Measurements from ENCODE around the gene TRAIP.
A peak's percentile ranks its signal among the peaks of the same experiment; 100 is the strongest.

TRAIP gene

DNA sequence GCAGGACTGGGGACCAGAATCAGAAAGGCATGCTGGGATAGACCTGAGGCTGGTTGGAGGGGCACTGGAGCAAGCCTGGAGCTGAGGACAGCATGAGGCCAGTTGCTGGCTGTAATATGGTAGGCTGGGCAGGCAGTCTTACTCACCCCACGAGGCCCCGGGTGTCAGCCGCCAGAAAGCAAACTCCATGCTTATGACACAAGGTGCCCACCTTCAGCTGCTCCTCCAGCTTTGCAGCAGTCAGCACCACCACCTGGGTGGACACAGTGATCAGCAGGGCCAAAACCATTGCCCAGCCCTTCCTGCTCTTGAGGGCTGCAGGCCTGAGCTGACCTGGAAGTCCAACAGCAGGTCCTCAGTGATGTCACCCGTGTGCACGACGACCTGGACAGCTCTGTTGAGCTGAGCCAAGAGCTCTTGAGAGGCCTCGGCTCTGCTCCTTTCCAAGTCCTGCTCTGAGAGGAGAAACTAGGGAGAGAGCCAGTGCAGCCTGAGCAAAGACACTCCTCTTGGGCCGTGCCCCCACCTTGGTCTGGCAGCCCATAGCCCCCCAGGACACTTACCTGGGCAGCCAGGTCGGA lies 43.4 kb downstream of the TRAIP start:
- Mint-ChIP-seq H3K36me3 (ENCODE audit: low read depth) (peaks cover 28% of the 10 kb centered on the region), H3K4me3 (peak overlapping the region; percentile 96), H3K27ac (peak overlapping the region; percentile 92), H3K4me1 (ENCODE audit: low read depth) (peaks cover 22% of the 10 kb centered on the region), H3K27me3 (ENCODE audit: low read depth) (no peaks in the 10 kb centered on the region), H3K9me3 (no peaks in the 10 kb centered on the region)

DNA sequence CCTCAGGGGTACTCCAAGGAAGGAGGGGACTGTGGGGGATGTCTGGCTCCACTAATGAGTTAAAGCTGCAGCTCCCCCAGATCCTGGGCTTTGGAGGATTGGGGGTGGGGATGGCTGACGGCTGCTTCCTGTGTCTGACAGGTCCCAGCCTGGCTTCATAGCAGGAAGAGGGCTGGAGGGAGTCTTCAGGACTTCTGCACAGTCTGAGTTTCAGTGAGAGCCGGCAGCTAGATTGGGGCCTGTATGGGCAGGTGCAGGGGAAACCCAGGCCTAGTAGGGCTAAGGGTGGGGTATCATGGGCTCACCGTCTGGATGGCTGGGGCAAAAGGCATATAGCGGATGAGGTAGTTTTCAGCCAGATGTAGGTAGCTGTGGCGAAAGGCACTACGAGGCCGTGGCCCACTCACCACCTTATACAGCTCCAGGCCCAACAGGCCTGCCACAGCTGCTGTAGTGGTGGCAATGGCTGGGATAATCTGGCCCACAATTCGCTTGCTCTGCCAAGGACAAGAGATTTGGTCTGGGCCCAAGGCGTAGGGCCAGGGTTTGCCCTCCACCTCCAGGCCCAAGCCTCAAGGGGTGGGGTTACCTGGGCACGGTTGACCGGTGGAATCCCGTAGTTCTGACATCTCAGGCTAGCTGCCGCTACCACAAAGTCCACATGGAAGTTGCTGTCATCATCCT lies 48.8 kb downstream of the TRAIP start:
- Mint-ChIP-seq H3K36me3 (ENCODE audit: low read depth) (peaks cover 32% of the 10 kb centered on the region), H3K4me1 (ENCODE audit: low read depth) (peaks cover 22% of the 10 kb centered on the region), H3K27ac (peak overlapping the region; percentile 29), H3K9me3 (no peaks in the 10 kb centered on the region), H3K27me3 (ENCODE audit: low read depth) (peaks cover 4% of the 10 kb centered on the region), H3K4me3 (no peak overlapping the region)

DNA sequence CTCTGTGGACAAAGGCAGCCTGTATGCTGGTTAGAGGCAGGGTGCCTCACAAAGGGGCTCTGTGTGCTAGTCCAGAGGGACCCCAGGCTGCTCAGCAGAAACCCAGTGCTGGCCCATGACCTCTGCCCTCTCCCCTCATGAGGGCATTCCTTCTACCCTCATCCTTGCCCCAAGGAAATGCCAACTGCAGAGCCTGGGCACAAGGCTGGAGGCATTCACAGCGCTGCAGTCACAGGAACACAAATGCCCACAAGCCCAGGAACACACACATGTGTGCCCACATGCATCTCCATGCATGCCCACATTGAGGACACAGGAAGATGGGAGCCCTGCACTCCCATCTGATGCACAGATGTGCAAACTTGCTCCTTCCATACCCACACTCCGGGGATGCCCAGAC lies 49.5 kb downstream of the TRAIP start:
- no peaks in the 10 kb centered on the region for H3K9me3 Mint-ChIP-seq
- peaks cover 11% of the 10 kb centered on the region for H3K27me3 Mint-ChIP-seq (ENCODE audit: low read depth)
- peaks cover 21% of the 10 kb centered on the region for H3K4me1 Mint-ChIP-seq (ENCODE audit: low read depth)
- H3K36me3 Mint-ChIP-seq (ENCODE audit: low read depth), result peaks cover 31% of the 10 kb centered on the region
- no peak overlapping the region for H3K27ac Mint-ChIP-seq
- H3K4me3 Mint-ChIP-seq, result no peak overlapping the region

DNA sequence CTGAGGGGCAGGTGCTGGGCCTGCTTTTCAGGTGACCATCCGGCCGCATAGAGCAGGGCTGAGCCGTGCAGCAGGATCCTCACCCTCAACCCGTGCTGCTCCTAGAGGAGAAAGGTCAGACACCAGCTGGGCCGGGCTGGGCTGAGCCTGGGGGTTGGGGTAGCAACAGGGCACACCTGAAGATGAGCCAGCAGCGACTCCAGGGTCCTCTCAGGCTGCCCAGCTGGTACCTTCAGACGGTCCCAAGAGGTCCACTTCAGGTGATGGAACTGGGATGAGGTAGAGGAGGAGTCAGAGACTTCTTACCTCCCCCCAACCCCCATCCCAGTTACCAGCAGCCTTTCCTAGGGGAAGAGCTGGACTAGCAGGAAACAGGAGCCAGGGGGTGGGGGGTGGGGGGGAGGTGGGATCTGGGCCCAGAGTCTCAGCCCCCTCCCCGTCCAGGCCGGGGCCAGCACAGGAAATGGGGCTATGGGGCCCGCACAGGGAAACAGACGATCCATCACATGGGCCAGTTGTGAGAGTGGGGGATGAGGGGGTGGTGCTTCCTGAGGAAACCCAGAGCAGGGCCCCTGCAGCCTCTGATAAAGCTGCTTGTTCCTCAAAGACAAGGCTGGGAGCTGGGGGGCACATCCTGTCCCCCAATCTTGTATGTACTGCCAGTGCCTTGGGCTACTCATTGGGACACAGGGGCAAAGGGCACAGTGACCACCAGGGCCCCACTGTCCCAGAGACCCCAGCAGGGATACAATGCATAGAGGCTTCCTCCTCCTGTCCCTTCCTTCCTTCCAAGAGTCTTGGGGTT lies 50.3 kb downstream of the TRAIP start:
- Mint-ChIP-seq H3K27me3 (ENCODE audit: low read depth) (peaks cover 19% of the 10 kb centered on the region), H3K4me1 (ENCODE audit: low read depth) (peaks cover 18% of the 10 kb centered on the region), H3K9me3 (no peaks in the 10 kb centered on the region), H3K4me3 (no peak overlapping the region), H3K36me3 (ENCODE audit: low read depth) (peaks cover 25% of the 10 kb centered on the region), H3K27ac (no peak overlapping the region)

DNA sequence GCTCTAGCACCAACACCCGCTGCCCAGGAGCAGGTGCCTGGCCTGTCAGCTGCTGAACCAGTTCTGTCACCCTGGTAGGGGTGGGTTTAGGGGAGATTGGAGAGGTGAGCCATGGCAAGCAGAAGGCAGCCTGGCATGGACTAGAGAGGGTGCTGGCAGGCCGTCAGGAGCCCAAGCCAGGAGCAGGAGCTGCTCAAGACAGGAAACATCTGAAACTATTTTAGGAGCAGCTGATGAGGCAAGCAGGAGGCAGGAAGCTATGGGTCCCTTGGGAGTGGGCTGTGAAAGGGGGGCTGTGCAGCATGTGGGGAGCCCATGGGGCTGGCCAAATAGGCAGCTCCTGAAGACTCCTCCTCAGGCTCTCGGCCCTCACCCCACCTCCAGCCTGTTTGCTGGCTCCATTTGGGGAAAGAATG lies 51.0 kb downstream of the TRAIP start:
- Mint-ChIP-seq H3K4me1 (ENCODE audit: low read depth) (peaks cover 17% of the 10 kb centered on the region), H3K27me3 (ENCODE audit: low read depth) (peaks cover 21% of the 10 kb centered on the region), H3K27ac (no peak overlapping the region), H3K9me3 (no peaks in the 10 kb centered on the region), H3K36me3 (ENCODE audit: low read depth) (peaks cover 23% of the 10 kb centered on the region), H3K4me3 (no peak overlapping the region)

DNA sequence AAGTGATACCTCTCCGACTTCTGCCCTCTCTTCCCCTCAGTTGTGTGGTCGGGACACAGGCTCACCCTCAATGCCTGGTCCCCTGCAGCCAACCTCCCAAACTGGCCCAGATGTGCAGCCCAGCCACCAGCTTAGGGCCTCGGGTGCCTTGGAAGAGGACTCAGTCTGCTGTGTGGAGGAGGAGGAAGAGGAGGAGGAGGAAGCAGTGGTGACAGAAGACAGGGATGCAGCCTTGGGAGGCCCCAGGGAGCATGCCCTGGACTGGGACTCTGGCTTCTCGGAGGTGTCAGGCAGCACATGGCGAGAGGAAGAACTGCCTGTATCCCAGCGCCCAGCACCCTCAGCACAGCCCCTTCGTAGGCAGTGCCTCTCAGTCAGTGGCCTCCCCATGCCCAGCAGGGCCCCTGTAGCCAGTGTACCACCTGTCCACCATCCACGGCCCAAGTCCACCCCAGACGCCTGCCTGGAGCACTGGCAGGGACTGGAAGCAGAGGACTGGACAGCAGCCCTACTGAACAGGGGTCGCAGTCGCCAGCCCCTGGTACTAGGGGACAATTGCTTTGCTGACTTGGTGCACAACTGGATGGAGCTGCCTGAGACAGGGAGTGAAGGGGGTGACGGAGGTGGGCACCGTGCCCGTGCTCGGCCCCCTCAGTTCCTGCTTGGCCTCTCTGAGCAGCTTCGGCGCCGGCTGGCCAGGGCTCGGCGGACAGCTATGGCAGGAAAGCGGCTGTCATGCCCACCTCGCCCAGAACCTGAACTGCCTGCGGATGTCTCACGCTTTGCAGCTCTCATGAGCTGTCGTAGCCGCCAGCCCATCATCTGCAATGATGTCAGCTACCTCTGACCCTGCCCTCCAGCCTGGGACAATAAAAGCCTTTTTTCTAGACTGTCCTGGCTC lies 52.0 kb downstream of the TRAIP start:
- Mint-ChIP-seq H3K27ac (peak overlapping the region; percentile 59), H3K36me3 (ENCODE audit: low read depth) (peaks cover 14% of the 10 kb centered on the region)

DNA sequence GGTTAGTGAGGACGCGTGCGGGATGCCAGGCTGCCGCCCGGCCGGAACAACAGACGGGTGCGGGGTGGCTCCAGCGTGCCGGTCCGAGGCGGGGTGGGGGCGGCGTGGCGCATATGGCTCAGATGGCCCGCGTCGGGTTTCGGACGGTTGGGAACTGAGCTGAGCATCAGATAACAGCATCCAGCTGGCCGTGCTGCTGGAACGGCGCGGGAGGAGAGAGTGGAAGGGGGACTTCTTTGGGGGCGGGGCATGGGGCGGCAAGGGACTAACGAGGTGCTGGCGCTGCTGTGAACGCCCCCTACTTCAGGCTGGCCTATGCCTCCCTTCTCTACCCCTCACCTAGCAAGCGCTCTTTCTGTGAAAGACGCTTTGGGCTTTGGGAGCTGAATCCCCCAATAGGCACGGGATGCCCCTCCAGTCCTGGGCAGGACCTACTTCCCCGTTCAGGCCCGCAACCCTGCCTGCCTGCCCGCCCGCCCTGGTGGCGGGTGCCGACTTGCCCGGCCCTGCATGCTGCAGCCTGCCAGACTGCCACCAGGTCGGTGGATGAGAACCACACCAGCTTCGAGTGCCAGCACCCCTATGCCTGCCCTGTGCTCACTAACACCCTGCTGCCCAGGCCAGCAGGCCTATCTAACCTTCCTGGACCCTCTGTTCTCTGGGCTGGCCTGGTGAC lies 52.8 kb downstream of the TRAIP start:
- Mint-ChIP-seq H3K4me1 (ENCODE audit: low read depth) (peaks cover 15% of the 10 kb centered on the region), H3K9me3 (no peaks in the 10 kb centered on the region), H3K36me3 (ENCODE audit: low read depth) (peaks cover 10% of the 10 kb centered on the region), H3K27ac (peak overlapping the region; percentile 59), H3K4me3 (peak overlapping the region; percentile 56), H3K27me3 (ENCODE audit: low read depth) (peaks cover 21% of the 10 kb centered on the region)

More for the DNA sequence above, 52.0 kb downstream of the TRAIP start:
- Mint-ChIP-seq H3K4me1 (ENCODE audit: low read depth) (peaks cover 15% of the 10 kb centered on the region), H3K27me3 (ENCODE audit: low read depth) (peaks cover 21% of the 10 kb centered on the region), H3K9me3 (no peaks in the 10 kb centered on the region), H3K4me3 (peak overlapping the region; percentile 56)

DNA sequence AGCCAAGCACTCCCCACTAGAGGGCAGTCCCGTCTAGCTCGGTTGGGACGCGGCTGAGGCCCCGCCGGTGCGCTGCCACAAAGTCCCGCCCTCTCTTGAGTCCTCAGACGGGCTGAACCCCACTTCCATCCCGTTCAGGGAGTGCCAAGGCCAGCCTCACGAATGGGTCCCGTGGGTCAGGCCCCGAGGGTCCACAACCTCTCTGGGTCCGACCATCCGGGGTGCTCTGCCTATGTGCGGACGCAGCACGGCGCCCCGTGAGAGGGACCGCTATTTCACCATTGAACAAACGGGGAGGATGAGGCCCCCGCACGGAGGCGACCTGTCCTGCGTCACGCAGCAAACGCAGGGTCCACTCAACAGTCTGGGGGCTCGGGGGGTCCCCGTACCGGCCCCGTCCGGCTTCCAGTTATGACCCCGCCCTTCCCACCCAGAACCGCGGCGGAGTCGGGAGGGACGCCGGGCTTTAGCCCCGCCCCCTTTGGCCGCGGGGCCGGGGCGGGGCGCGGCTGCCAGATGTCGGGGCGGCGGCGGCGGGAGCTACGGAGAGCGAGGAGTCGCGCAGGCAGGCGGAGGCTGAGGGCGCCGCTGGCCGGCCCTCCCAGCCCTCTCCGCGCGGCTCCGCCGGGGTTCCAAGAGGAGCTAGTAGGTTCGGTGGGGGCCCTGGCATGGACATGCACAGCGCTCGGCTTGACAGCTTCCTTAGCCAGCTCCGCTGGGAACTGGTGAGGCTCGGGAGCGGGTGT lies 53.5 kb downstream of the TRAIP start, which contains the start of gene INKA1:
Gene INKA1 (plus strand): TSS at position 543 of the 746 bp plus-strand sequence. CDS start 132 bp downstream, at position 675.
- peaks cover 21% of the 10 kb centered on the region for H3K27me3 Mint-ChIP-seq (ENCODE audit: low read depth)
- H3K27ac Mint-ChIP-seq, result peak within 1 kb of the TSS; percentile 80
- no peaks in the 10 kb centered on the region for H3K9me3 Mint-ChIP-seq
- H3K4me1 Mint-ChIP-seq (ENCODE audit: low read depth), result peaks cover 15% of the 10 kb centered on the region
- peak within 1 kb of the TSS; percentile 84 for H3K4me3 Mint-ChIP-seq
- peaks cover 5% of the 10 kb centered on the region for H3K36me3 Mint-ChIP-seq (ENCODE audit: low read depth)

DNA sequence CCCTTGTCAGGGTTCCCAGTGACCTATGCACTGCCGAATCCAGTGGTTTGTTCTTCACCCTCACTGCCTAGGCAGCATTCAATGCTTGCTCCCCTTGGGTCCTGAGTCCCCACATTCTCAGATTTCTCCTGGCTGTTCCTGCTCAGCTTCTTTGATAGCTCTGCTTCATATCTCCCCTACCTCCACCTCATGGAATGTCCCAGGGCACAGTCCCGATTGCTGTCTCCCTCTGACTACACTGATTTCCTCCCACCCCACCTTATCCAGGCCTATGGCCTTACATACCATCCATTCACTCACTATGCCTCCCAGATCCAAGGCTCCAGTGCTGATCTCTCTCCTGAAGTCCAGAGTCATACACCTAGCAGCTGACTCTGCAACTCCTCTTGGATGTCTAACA lies 55.2 kb downstream of the TRAIP start:
- peaks cover 13% of the 10 kb centered on the region for H3K4me1 Mint-ChIP-seq (ENCODE audit: low read depth)
- no peaks in the 10 kb centered on the region for H3K9me3 Mint-ChIP-seq
- no peak overlapping the region for H3K27ac Mint-ChIP-seq
- peak overlapping the region; percentile 7 for H3K4me3 Mint-ChIP-seq
- H3K36me3 Mint-ChIP-seq (ENCODE audit: low read depth), result peaks cover 5% of the 10 kb centered on the region
- H3K27me3 Mint-ChIP-seq (ENCODE audit: low read depth), result peaks cover 21% of the 10 kb centered on the region

DNA sequence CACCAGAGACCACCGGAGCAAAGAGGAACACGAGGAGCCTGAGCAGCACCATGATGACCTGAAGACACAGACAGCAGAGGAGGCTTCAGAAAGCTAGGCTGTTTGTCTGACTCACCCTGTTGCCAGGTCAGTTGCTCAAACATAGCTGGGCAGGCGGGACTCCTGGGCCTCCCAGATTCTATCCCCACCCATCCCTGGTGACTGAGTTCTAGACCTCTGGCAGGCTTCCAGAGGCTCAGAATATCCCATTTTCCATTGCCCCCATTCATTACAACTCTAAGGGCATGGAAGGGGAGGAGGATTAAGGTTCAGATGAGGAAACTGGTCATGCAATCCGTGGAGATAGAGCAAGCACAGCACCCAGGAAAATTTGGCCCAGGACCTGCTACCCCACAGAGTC lies 56.6 kb downstream of the TRAIP start, which contains the start of gene CDHR4:
Gene CDHR4 (minus strand): TSS at position 113 of the 400 bp plus-strand sequence. CDS start 61 bp downstream, at position 52.
- Mint-ChIP-seq H3K36me3 (ENCODE audit: low read depth) (no peaks in the 10 kb centered on the region), H3K27me3 (ENCODE audit: low read depth) (peaks cover 21% of the 10 kb centered on the region), H3K9me3 (no peaks in the 10 kb centered on the region), H3K27ac (no peak within 1 kb of the TSS), H3K4me1 (ENCODE audit: low read depth) (peaks cover 7% of the 10 kb centered on the region), H3K4me3 (no peak within 1 kb of the TSS)

DNA sequence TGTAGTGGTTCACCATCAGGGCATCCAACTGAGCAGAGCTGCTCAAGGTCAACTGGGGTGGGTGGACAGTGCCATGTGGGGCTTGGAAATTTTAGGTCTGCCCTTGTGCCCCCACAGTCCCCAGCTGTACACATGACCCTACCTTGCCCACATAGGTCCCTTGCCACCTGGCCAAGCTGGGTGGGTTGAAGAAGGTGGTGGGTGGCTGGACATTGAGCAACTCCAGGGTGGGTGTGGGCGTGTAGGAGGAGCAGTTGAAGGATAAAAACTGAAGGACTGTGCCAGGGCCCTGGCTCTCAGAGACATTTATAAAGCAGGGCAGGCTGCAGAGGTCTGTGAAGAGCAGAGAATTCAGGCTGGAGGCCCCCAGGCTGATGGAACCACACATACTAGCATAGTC lies 57.3 kb downstream of the TRAIP start:
- no peak overlapping the region for H3K4me3 Mint-ChIP-seq
- H3K36me3 Mint-ChIP-seq (ENCODE audit: low read depth), result no peaks in the 10 kb centered on the region
- H3K4me1 Mint-ChIP-seq (ENCODE audit: low read depth), result peaks cover 7% of the 10 kb centered on the region
- no peaks in the 10 kb centered on the region for H3K9me3 Mint-ChIP-seq
- no peak overlapping the region for H3K27ac Mint-ChIP-seq
- H3K27me3 Mint-ChIP-seq (ENCODE audit: low read depth), result peaks cover 20% of the 10 kb centered on the region

DNA sequence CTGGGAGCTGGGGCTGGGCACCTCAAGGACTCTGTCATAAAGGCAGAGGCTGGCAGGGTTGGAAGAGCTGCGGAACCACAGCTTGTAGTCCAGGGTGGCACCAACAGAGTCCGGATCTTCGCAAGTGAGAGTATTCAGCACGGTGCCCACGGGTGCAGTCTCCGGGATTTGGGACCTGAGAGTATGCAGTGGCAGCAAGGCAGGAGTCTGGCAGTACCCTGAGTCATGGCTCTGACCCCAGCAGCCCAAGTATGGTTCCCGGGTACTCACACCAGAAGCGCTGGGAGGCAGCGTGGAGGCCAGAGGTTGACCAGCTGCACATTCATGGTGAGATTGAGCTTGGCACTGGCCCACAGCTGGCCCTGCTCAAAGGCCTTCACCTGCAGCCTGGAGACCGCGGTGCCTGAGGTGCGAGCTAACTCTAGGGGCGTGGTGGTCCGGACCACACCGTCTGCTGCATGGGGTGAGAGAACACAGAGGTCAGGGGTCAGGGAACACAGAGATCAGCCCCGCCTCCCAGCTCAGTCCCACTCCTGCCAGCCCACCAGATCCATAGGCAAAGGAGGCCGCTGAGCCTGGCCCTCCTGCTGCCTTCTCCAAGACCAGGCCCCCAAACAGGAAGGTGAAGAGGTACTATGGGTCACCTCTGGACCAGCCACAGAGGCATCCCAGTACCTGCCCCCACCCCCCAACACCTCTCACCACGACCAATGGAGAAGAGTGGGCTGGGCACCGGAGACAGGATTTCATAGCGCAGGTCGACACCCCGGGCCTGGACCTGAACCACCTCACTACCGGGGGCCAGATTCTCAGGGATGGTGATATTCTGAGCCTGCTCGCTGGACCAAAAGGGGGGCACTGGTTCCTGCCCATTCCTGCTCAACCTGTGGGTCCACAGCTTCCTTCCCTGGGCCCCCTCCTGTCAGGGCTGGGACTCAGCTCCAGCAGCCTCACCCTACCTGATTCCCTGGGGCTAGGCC lies 61.1 kb downstream of the TRAIP start:
- H3K27ac Mint-ChIP-seq, result no peak overlapping the region
- peaks cover 4% of the 10 kb centered on the region for H3K27me3 Mint-ChIP-seq (ENCODE audit: low read depth)
- H3K9me3 Mint-ChIP-seq, result no peaks in the 10 kb centered on the region
- H3K36me3 Mint-ChIP-seq (ENCODE audit: low read depth), result no peaks in the 10 kb centered on the region
- no peak overlapping the region for H3K4me3 Mint-ChIP-seq
- H3K4me1 Mint-ChIP-seq (ENCODE audit: low read depth), result peaks cover 2% of the 10 kb centered on the region
